LNCaP clone FGC (cell line): ENCODE data around the gene CAMK2A.
"Not testable (repeated sequence)": the region's sequence is repeated elsewhere in the genome, so short reads cannot be mapped to it uniquely, and the experiment has no call there.

Experiments used
- DNase-seq: peaks from one replicate; pipeline ENCODE4 v3.0.0-alpha.2; 2011; ENCODE audit warnings: low read depth
- H3K4me3 ChIP-seq: 2 replicates; pipeline ENCODE4 v1.5.1; 2011; ENCODE audit warnings: mild to moderate bottlenecking, low read depth, low read length, control low read depth
- TF ChIP-seq, protein P1 (sequence below): IDR thresholded peaks from 2 replicates; pipeline ENCODE4 v1.5.1; 2012; ENCODE audit warnings: mild to moderate bottlenecking; ENCODE audit not compliant: control insufficient read depth, insufficient read depth; ENCODE audit errors: extremely low read depth

Gene CAMK2A

DNA sequence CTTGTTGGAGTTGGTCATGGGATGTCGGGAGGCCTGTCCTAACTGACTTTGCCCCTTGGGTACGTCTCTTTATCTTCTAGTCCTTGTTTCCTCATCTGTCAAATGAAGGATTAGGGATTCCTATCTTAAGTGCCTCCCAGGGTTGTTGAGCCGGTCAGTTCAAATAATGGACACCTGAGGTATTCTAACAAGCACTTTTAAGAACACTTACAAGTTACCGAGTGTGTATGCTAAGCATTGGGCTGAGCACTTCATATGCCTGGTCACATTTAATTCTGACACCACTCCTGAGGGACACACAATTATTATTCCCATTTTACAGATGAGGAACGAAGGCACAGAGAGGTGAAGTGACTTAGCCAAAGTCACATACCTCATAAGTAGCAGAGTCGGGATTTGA is 37.1 kb downstream of the CAMK2A start:
- TF ChIP-seq, protein P1, sequence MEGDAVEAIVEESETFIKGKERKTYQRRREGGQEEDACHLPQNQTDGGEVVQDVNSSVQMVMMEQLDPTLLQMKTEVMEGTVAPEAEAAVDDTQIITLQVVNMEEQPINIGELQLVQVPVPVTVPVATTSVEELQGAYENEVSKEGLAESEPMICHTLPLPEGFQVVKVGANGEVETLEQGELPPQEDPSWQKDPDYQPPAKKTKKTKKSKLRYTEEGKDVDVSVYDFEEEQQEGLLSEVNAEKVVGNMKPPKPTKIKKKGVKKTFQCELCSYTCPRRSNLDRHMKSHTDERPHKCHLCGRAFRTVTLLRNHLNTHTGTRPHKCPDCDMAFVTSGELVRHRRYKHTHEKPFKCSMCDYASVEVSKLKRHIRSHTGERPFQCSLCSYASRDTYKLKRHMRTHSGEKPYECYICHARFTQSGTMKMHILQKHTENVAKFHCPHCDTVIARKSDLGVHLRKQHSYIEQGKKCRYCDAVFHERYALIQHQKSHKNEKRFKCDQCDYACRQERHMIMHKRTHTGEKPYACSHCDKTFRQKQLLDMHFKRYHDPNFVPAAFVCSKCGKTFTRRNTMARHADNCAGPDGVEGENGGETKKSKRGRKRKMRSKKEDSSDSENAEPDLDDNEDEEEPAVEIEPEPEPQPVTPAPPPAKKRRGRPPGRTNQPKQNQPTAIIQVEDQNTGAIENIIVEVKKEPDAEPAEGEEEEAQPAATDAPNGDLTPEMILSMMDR = no peak

DNA sequence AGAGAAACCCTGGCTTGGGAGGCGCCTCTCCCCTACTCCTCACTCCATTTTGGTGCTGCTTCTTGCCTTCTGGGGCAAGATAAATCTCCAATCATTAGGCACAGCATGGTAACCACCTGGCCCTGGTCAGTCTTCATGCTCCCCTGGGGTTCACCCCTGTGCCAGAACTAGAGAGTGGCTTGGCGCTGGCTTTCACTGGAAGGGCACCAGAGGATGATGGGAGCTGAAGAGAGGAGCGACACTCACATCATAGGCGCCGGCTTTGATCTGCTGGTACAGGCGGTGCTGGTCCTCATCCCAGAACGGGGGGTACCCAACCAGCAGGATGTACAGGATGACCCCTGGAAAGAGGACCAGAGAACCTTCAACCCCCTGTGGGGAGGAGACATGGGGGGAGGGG is 38.1 kb downstream of the CAMK2A start:
- TF ChIP-seq, protein P1 = no peak
- H3K4me3 ChIP-seq = no peak overlapping the region
- no peak for DNase-seq

More for the DNA sequence above, 37.1 kb downstream of the CAMK2A start:
- no peak overlapping the region for H3K4me3 ChIP-seq
- no peak for DNase-seq

DNA sequence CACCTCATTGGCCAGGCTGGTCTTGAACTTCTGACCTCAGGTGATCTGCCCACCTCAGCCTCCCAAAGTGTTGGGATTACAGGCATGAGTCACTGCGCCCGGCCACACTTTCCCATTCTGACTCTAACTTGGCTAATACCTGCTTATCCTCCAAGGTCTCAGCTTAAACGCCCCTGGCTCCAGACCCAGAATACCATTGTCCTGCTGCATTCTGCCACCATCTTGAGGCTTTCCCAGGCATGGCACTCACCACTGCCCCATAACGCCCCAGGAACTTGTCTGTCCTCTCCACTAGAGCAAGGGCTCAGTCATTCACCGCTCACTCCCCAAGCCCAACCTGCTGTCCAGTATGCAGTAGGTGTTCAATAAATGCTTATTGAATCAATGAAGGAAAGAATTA is 39.8 kb downstream of the CAMK2A start:
- H3K4me3 ChIP-seq = no peak overlapping the region
- DNase-seq = no peak
- TF ChIP-seq, protein P1 = no peak

DNA sequence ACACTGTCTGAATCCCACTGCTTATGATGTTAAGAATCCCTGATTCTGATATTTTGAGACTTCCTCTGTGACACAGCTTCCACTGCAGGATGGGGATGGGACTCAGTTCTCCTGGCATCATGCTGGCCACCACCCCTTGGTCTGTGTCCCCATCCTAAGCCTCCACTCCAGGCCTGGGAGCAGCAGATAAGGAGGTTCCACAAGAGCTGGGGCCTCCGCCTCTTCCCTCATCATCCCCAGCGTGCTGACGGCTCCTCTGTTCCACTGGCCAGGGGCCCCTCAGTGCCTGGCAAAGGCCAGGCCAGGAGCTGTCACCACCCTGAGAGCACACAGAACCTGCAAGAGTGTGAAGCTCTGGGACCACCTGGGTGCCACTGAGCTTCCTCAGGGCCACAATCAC is 40.6 kb downstream of the CAMK2A start:
- no peak for DNase-seq
- H3K4me3 ChIP-seq = no peak overlapping the region
- TF ChIP-seq, protein P1 = no peak

DNA sequence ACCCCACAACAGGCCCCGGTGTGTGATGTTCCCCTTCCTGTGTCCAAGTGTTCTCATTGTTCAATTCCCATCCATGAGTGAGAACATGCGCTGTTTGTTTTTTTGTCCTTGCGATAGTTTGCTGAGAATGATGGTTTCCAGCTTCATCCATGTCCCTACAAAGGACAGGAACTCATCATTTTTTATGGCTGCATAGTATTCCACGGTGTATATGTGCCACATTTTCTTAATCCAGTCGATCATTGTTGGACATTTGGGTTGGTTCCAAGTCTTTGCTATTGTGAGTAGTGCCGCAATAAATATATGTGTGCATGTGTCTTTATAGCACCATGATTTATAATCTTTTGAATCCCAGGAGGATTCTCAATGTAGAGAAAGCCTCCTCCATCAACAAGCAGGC is 41.1 kb downstream of the CAMK2A start:
- not testable (repeated sequence) for DNase-seq, H3K4me3 ChIP-seq

DNA sequence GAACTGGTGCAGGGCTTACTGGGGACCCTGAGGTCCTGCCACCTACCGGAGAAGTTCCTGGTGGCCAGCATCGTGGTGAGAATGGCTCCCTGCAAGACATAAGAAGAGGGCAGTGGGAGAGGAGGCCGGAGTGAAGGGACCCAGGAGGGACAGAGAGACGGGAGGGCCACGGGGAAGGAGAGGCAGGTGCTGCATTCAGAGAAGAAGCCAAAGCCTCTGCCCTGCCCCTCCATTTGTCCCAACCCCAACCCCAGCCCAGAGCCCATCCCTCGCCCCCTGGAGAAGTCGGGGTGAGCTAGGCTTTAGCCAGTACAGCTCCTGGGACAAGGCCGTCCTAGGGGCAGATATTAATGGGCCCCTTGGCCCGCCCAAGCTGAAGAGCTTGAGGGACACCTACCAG is 41.8 kb downstream of the CAMK2A start:
- no peak for DNase-seq
- TF ChIP-seq, protein P1 = no peak
- H3K4me3 ChIP-seq = no peak overlapping the region

DNA sequence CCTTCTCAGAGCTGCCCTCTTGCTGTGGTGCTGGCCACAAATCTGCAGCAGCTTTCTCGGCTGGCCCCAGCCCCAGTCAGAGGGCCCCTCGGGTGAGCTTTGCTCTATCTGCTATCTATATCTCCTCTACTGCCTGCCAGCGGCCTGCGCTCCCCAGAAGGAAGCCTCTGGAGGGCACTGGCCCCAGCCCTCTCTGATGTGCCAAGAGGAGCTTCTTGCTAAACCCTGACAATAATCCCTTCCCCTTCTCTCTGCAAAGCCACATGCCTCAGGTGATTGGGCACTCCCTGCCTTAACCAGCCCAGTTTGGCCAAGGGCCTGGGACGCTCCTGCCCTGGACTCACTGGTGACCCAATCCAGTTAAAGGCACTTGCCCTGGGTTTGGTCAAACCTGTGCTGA is 42.7 kb downstream of the CAMK2A start:
- DNase-seq = no peak
- H3K4me3 ChIP-seq = no peak overlapping the region
- TF ChIP-seq, protein P1 = no peak
